GM12865 (cell line): Measurements from ENCODE around the gene ITK.

Source experiments
- DNase-seq: peaks from one replicate; pipeline ENCODE4 v3.0.0; 2010; ENCODE audit warnings: low read depth
- H3K4me3 ChIP-seq: 2 replicates; pipeline ENCODE4 v1.5.1; 2011; ENCODE audit warnings: mild to moderate bottlenecking, low read depth, low read length, control low read depth
- TF ChIP-seq, protein P1 (sequence below): IDR thresholded peaks from 2 replicates; pipeline ENCODE4 v1.5.1; 2011; ENCODE audit warnings: low read length, control low read depth, low read depth, inconsistent platforms; ENCODE audit not compliant: insufficient read depth; ENCODE audit errors: missing control alignments

ITK gene

DNA sequence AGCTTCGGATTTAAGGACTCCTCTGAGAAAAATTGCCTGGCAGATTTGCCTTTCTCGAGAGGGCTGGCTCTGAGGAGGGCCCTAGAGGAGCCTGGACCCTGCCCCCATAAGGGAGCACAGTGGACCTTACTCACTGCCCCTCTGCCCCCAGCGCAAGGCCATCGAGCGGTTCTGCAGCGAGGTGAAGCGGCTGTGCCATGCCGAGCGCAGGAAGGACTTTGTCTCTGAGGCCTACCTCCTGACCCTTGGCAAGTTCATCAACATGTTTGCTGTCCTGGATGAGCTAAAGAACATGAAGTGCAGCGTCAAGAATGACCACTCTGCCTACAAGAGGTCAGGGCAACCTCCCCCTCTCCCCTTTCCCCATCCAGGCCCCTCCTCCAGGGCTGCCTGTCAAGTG lies 119.9 kb downstream of the ITK start:
- no peak overlapping the region for H3K4me3 ChIP-seq
- no peak for DNase-seq
- TF ChIP-seq, protein P1, sequence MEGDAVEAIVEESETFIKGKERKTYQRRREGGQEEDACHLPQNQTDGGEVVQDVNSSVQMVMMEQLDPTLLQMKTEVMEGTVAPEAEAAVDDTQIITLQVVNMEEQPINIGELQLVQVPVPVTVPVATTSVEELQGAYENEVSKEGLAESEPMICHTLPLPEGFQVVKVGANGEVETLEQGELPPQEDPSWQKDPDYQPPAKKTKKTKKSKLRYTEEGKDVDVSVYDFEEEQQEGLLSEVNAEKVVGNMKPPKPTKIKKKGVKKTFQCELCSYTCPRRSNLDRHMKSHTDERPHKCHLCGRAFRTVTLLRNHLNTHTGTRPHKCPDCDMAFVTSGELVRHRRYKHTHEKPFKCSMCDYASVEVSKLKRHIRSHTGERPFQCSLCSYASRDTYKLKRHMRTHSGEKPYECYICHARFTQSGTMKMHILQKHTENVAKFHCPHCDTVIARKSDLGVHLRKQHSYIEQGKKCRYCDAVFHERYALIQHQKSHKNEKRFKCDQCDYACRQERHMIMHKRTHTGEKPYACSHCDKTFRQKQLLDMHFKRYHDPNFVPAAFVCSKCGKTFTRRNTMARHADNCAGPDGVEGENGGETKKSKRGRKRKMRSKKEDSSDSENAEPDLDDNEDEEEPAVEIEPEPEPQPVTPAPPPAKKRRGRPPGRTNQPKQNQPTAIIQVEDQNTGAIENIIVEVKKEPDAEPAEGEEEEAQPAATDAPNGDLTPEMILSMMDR, result no peak

DNA sequence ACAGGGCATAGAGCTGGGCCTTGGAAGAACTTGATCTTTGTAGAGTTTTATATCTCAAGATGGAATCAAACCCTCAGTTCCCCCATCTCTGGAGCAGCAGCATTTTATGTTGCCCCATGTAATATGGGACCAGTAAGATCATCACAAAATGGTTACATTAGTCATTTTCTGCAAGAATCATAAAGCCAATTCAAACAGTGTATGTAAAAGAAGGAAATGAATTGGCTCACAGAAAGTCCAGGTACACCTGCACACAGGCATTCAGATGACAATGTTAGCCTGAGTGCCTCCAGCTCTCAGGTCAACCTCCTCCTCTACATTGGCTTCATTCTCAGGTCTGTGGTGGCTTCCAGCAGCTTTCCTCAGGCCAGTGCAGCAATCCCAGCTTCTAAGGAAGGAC lies 120.4 kb downstream of the ITK start:
- no peak overlapping the region for H3K4me3 ChIP-seq
- TF ChIP-seq, protein P1, result no peak
- DNase-seq, result no peak

DNA sequence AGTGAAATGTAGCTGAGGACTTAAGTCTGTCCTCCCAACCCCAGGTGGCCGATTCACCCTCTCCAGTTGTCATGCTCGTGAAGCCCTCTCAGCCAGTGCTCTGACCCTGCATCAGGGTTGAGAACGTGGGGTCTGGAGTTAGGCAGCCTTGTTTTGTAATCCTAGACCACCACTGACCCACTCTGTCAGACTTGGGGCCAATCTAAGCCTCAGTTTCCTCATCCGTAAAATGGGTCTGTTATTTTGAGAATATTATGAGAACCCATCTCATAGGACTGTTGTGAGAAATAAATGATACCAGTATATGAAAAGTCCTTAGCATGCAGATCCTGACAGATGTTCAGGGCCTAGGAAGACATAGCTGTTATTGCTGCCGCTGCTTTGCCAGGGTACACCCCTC lies 122.4 kb downstream of the ITK start:
- no peak for DNase-seq
- no peak overlapping the region for H3K4me3 ChIP-seq
- TF ChIP-seq, protein P1, result no peak

DNA sequence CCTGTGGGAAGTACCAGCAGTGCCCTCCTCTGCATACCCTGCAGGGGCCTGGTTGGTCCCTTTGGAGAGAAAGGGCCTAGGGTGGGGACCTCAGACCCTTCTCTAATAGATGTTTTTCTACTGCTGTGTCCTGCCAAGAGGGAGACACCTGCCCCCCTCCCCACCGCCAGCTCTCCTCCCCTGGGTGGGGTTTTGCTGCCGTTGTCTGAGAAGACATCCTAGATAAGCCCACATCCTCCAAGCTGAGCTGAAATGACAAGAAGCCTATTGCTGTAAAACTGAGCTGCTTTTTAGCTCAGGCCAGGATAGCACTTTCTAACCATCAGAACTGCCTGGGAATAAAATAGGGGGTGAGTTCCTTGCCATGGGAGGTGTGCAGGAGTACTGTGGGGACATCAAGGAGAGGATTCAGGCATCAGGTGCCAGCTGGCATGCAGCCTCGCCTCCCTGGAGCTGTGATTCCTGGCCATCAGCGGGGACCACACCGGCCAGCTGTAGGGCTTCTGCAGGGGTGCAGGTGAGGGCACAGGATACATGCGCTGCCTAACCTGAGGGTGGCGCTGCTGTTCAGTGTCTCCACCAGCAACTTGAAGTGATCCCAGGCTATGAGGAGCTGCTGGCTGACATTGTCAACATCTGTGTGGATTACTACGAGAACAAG lies 123.2 kb downstream of the ITK start:
- H3K4me3 ChIP-seq, result no peak overlapping the region
- no peak for DNase-seq
- TF ChIP-seq, protein P1, result no peak
